CD4-positive, alpha-beta T cell treated with Interleukin-17A for 4 hours (primary cell): ENCODE results near the gene ZFYVE27.
"Not testable (repeated sequence)": the region's sequence is repeated elsewhere in the genome, so short reads cannot be mapped to it uniquely, and the experiment has no call there.

ENCODE experiments used
- DNase-seq: peaks from one replicate; pipeline ENCODE4 v3.0.0-alpha.2; 2020; ENCODE audit warnings: mixed read lengths

The ZFYVE27 gene

GRCh38 chr10:97736902-97737769, at the start of gene ZFYVE27:
ZFYVE27 (plus strand) TSS chr10:97737128; CDS start chr10:97738478, 1,350 bp downstream.
- DNase-seq, result peak; percentile 97

- DNase-seq, result no peak
Observed at GRCh38 chr10:97687785-97688781, 48.8 kb upstream of the ZFYVE27 start.

- no peak for DNase-seq
Observed at GRCh38 chr10:97689559-97690020, 47.3 kb upstream of the ZFYVE27 start.

GRCh38 chr10:97690133-97690532, 46.8 kb upstream of the ZFYVE27 start:
- DNase-seq, result no peak

GRCh38 chr10:97698072-97698655, 38.8 kb upstream of the ZFYVE27 start:
- not testable (repeated sequence) for DNase-seq

- DNase-seq, result peak; percentile 52
Observed at GRCh38 chr10:97701438-97702069, 35.4 kb upstream of the ZFYVE27 start.

GRCh38 chr10:97703398-97704067, 33.4 kb upstream of the ZFYVE27 start:
- no peak for DNase-seq

- DNase-seq, result no peak
Observed at GRCh38 chr10:97704341-97704740, 32.6 kb upstream of the ZFYVE27 start.

GRCh38 chr10:97705006-97705670, 31.8 kb upstream of the ZFYVE27 start:
- DNase-seq, result no peak

GRCh38 chr10:97707134-97707861, 29.6 kb upstream of the ZFYVE27 start:
- DNase-seq, result no peak

- no peak for DNase-seq
Observed at GRCh38 chr10:97708167-97708566, 28.8 kb upstream of the ZFYVE27 start.

GRCh38 chr10:97708976-97709946, 27.7 kb upstream of the ZFYVE27 start:
- peak; percentile 64 for DNase-seq

- DNase-seq, result no peak
Observed at GRCh38 chr10:97711640-97712572, 25.0 kb upstream of the ZFYVE27 start.

GRCh38 chr10:97713339-97713825, 23.5 kb upstream of the ZFYVE27 start, which contains the start of gene MARVELD1:
MARVELD1 (plus strand) TSS chr10:97713730; CDS start chr10:97713877, 147 bp downstream.
- peak; percentile 16 for DNase-seq

GRCh38 chr10:97713826-97714400, 23.0 kb upstream of the ZFYVE27 start:
- peak; percentile 68 for DNase-seq

GRCh38 chr10:97714401-97715258, 22.3 kb upstream of the ZFYVE27 start:
- DNase-seq, result no peak
